ENCODE measurements around the gene LRRC46. TPM values are rescaled to one million over a fixed set of nuclear protein-coding genes. Genes with fewer than 3 reads are reported as not detected.

Gene LRRC46
- total and polyA plus RNA-seq, 9 of the 15 experiments (the other 6 are each of a cell fraction or from before 2014, with no cell fraction given): 0.39 to 1.4 (median 0.53) TPM; not detected in 1

DNA sequence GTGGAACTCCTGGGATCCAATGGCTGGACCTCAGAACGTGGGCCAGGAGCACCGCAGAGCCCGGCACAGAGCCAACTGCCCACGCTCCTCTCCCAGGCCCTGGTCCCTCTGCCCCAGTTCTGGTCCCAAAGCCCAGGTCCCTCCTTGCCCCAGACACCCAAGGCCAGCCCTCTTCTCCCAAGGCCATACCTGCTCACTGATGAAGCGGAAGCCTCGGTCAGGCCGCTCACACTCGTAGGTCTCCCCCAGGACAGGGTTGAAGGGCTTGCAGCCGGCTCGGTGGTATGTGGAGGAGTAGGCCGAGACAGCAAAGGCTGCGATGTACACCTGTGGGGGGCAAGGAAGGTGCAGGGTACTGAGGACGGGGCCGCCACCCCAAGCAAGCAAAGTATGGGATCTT is 18.4 kb upstream of the LRRC46 start (continued):
- TF ChIP-seq ZNF592 (IDR thresholded peaks at IDR 0.05) (no peak), SIN3A (IDR thresholded peaks at IDR 0.05; ENCODE audit: borderline replicate concordance in 2 of 2, control insufficient read depth in 1 of 2, low read depth in 2 of 2, low read length in 2 of 2) (no peak), JUN (IDR thresholded peaks at IDR 0.05; ENCODE audit: borderline replicate concordance, low read depth, low read length) (no peak), JUN (CRISPR knock-in tag; IDR thresholded peaks at IDR 0.05; ENCODE audit: borderline replicate concordance) (no peak)
- TF ChIP-seq, protein P1, sequence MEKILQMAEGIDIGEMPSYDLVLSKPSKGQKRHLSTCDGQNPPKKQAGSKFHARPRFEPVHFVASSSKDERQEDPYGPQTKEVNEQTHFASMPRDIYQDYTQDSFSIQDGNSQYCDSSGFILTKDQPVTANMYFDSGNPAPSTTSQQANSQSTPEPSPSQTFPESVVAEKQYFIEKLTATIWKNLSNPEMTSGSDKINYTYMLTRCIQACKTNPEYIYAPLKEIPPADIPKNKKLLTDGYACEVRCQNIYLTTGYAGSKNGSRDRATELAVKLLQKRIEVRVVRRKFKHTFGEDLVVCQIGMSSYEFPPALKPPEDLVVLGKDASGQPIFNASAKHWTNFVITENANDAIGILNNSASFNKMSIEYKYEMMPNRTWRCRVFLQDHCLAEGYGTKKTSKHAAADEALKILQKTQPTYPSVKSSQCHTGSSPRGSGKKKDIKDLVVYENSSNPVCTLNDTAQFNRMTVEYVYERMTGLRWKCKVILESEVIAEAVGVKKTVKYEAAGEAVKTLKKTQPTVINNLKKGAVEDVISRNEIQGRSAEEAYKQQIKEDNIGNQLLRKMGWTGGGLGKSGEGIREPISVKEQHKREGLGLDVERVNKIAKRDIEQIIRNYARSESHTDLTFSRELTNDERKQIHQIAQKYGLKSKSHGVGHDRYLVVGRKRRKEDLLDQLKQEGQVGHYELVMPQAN (IDR thresholded peaks at IDR 0.05; ENCODE audit: borderline replicate concordance): no peak
